Muscle layer of duodenum (tissue), 2 donors: Measurements from ENCODE around the gene DAPK2.
A peak's percentile ranks its signal among the peaks of the same experiment; 100 is the strongest.

Source experiments
- H3K27ac ChIP-seq: one replicate; pipeline ENCODE4 v1.7.0; 2013; ENCODE audit warnings: mild to moderate bottlenecking, low read length
- H3K27me3 ChIP-seq: one replicate; pipeline ENCODE4 v1.7.0; 2013; ENCODE audit warnings: low read depth, mild to moderate bottlenecking, control low read depth, low read length
- H3K36me3 ChIP-seq, 2 donors: one replicate each; pipeline ENCODE4 v1.7.0; 2013; ENCODE audit warnings: low read length in 2 of 2, control low read depth in 1 of 2, mild to moderate bottlenecking in 1 of 2; ENCODE audit not compliant: insufficient read depth in 2 of 2, control insufficient read depth in 1 of 2
- H3K4me1 ChIP-seq, 2 donors: one replicate each; pipeline ENCODE4 v1.7.0; 2013; ENCODE audit warnings: low read length in 2 of 2, mild to moderate bottlenecking in 2 of 2, control low read depth in 1 of 2, moderate library complexity in 1 of 2; ENCODE audit not compliant: insufficient read depth in 2 of 2, control insufficient read depth in 1 of 2
- H3K4me3 ChIP-seq, 2 donors: one replicate each; pipeline ENCODE4 v1.7.0; 2013; ENCODE audit warnings: low read length in 2 of 2, low read depth in 1 of 2, mild to moderate bottlenecking in 1 of 2
- H3K9me3 ChIP-seq, 2 donors: one replicate each; pipeline ENCODE4 v1.7.0; 2013; ENCODE audit warnings: low read length in 2 of 2, control low read depth in 1 of 2, mild to moderate bottlenecking in 1 of 2; ENCODE audit not compliant: control insufficient read depth in 1 of 2
- donor health status: healthy.

The DAPK2 gene

DNA sequence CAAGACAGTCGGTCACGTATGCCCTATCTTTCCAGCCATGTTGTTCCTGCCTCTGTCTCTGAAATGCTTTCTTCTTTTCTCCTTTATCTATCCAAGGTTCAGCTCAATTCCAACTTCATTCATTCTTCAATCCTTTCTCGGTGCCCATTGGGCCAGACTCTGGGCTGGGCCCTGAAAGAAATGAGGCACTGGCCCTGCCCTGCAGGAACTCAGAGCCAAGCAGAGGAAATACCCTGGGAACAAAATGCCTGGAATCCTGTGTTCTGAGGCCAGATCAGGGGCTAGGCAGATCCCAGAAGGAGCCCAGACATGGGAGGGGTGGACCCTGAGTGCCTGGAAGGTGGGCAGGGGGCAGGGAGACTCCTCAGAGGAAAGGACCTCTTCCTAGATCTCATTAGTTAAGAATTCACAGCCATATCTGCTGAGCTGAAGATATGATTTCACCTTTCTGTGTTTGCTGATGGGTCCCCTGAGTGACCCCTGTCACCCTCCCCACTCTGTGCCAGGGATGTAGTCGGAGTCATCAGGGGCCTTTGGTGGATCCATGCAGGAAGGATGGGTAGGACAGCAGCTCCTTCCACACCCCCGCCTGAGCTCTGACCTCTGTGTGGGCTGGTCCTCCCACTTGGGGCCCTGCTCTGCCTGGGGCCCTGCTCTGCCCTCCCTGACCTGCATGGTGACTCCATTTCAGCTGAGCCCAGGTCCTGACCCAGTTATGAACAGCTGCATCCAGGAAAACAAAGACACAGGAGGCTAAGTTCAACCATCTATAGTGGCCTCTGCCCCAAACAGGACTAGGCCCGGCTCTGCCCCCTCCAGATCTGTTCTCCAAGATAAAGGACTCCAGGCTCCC, 5.3 kb upstream of the DAPK2 start:
- no peak overlapping the region for H3K27ac ChIP-seq
- H3K4me1 ChIP-seq: peaks cover 0 to 14% of the 10 kb centered on the region in 2 donors
- H3K9me3 ChIP-seq: no peaks in the 10 kb centered on the region
- no peaks in the 10 kb centered on the region for H3K36me3 ChIP-seq
- no peak overlapping the region for H3K4me3 ChIP-seq
- H3K27me3 ChIP-seq: peaks cover 4% of the 10 kb centered on the region

DNA sequence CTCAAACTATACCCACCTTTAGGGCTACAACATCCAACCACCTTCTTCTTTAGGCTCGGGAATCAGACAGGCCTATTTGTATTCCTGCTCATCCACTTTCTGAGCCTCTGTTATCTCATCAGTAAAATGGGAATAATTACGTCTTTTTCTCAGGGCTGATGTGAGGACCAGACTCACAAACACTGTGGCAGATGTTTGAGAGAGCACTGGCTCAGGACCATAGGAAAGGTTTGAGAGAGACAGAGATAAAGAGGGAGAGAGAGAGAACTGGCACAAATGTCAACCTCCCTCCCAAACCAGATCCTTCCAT, 4.8 kb upstream of the DAPK2 start:
- Histone ChIP-seq H3K9me3 (no peaks in the 10 kb centered on the region), H3K27ac (no peak overlapping the region), H3K4me3 (no peak overlapping the region)

DNA sequence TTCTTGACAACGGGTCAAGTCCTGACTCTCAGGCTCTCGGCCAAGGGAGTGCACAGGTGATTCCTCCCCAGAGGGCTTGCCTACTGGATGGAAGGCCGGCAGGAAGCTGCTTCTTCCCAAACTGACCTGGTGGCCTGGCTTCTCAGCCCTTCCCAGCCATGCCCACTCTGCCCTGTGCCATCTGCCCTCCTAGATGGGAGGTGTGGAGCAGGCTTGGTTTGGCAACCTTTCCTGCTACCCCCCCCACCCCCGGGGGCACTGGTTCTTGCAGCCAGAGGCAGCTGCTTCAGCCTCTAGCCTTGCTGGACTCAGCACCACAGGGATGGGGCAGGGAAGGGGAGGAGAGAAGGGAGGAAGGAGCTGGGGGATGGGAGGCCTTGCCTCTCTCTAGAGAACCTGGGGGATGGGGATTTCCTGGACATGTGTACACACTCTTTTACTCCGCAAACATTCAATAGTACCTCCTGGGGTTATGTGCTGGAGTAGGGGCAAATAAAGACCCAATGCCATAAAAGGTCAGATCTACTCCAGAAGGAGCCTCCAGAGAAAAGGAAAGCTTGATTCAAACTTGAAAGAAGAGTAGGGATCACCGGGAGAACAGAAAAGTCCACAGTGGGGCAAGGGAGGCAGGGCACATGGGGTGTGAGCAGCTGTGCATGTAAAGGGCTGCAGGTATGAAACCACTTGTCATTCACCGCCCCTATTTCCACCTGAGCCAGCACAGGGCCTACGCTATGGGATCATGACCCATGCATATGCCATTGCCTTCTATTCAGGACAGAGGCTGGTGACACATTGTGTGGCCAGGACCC, 4.2 kb upstream of the DAPK2 start:
- Histone ChIP-seq H3K36me3 (no peaks in the 10 kb centered on the region), H3K9me3 (no peaks in the 10 kb centered on the region), H3K4me3 (no peak overlapping the region), H3K4me1 (peaks cover 0 to 18% of the 10 kb centered on the region in 2 donors), H3K27ac (no peak overlapping the region), H3K27me3 (peaks cover 4% of the 10 kb centered on the region)

More for the DNA sequence above, 4.8 kb upstream of the DAPK2 start:
- Histone ChIP-seq H3K36me3 (no peaks in the 10 kb centered on the region), H3K27me3 (peaks cover 4% of the 10 kb centered on the region), H3K4me1 (peaks cover 0 to 15% of the 10 kb centered on the region in 2 donors)

DNA sequence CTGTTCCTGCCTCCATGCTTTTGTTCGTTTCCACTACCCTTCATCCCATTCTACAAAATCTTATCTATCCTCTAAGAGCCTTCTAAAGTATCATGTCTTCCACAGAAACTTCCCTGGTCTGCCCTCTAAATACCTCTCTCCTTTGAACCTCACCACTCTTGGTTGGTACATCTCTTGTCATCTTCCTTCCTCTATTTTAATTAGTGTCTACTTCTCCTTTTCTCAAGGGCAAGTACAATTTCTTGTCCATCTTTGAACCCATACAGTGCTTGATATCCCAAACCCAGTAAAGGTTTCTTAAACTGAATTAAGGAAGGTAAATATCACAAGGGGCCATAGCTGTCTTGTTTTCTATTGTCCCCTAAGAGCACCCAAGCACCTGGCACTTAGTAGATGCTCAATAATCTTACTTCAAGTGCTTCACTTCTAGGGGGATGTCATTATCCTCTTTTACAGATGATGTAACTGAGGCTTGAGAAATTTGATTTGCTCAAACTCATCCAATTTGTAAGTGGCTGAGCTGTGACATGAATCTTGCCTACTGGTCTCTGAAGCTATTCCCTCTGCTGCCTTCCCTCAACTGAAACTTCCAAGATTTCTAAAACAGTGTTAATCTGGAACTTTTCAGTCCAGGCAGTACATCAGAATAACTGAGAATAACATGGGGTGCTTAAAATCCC, 2.6 kb upstream of the DAPK2 start:
- peaks cover 0 to 22% of the 10 kb centered on the region in 2 donors for H3K4me1 ChIP-seq
- H3K4me3 ChIP-seq: no peak overlapping the region
- no peaks in the 10 kb centered on the region for H3K9me3 ChIP-seq
- H3K27me3 ChIP-seq: peaks cover 4% of the 10 kb centered on the region
- no peak overlapping the region for H3K27ac ChIP-seq
- H3K36me3 ChIP-seq: no peaks in the 10 kb centered on the region

GRCh38 chr15:64045774-64046420, 388 bp downstream of the DAPK2 start:
- Histone ChIP-seq H3K27ac (no peak overlapping the region), H3K4me1 (peaks cover 0 to 22% of the 10 kb centered on the region in 2 donors), H3K4me3 (peak overlapping the region; percentile 56 to 69), H3K9me3 (no peaks in the 10 kb centered on the region), H3K36me3 (no peaks in the 10 kb centered on the region), H3K27me3 (no peaks in the 10 kb centered on the region)

- H3K36me3 ChIP-seq: no peaks in the 10 kb centered on the region
- H3K27me3 ChIP-seq: no peaks in the 10 kb centered on the region
- peaks cover 0 to 21% of the 10 kb centered on the region in 2 donors for H3K4me1 ChIP-seq
- H3K27ac ChIP-seq: no peak overlapping the region
- H3K9me3 ChIP-seq: no peaks in the 10 kb centered on the region
- peak overlapping the region; percentile 56 to 69 for H3K4me3 ChIP-seq
Measured at GRCh38 chr15:64045101-64045435, 1.2 kb downstream of the DAPK2 start.

- Histone ChIP-seq H3K27me3 (no peaks in the 10 kb centered on the region), H3K4me1 (peaks cover 0 to 15% of the 10 kb centered on the region in 2 donors), H3K4me3 (peak overlapping the region; percentile 56 to 69), H3K9me3 (no peaks in the 10 kb centered on the region), H3K36me3 (no peaks in the 10 kb centered on the region), H3K27ac (no peak overlapping the region)
Measured at GRCh38 chr15:64044300-64045100, 1.8 kb downstream of the DAPK2 start.

GRCh38 chr15:64038878-64039610, 7.2 kb downstream of the DAPK2 start:
- H3K4me1 ChIP-seq: no peaks in the 10 kb centered on the region
- no peaks in the 10 kb centered on the region for H3K27me3 ChIP-seq
- H3K36me3 ChIP-seq: no peaks in the 10 kb centered on the region
- H3K4me3 ChIP-seq: no peak overlapping the region
- H3K27ac ChIP-seq: no peak overlapping the region
- no peaks in the 10 kb centered on the region for H3K9me3 ChIP-seq

DNA sequence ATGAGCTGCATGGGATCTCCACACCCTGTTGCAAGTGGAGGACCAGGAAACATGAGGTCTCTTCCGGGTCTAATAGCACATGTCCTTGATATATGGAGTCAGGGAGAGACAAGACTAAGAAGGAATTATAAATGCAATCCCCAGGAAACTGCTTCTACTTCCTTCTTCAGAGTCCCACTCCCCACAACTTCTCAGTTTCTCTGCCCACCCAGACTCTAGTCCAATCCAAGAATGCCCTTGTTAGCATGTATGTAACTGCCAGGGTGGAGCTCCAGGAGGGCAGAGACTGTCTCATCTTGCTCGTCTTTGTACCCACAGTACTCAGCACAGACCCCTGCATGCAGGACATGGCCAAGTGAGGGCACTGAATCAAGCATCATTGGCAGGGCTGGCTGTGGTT, 8.3 kb downstream of the DAPK2 start:
- H3K27ac ChIP-seq: no peak overlapping the region
- H3K36me3 ChIP-seq: no peaks in the 10 kb centered on the region
- no peak overlapping the region for H3K4me3 ChIP-seq
- H3K4me1 ChIP-seq: no peaks in the 10 kb centered on the region
- no peaks in the 10 kb centered on the region for H3K9me3 ChIP-seq
- H3K27me3 ChIP-seq: no peaks in the 10 kb centered on the region

DNA sequence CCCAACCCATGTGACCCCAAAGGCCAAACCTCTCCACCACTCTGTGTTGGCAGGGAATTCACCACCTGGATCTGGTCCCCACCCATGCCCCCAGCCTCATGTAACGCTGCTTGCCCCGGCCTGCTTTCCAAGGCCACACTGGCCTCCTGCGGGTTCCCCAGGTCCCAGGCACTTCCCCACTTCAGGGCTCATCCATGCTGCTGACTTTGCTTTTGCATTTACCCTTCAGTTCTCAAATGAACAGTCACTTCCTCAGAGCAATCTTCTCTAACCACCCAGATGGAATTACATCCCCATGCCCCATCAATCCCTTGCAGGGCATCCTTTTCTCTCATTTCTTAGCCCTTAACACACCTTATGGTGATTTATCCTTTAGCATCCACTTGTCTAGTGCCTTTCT, 9.2 kb downstream of the DAPK2 start:
- H3K36me3 ChIP-seq: no peaks in the 10 kb centered on the region
- no peak overlapping the region for H3K27ac ChIP-seq
- H3K4me3 ChIP-seq: no peak overlapping the region
- no peaks in the 10 kb centered on the region for H3K9me3 ChIP-seq
- H3K27me3 ChIP-seq: no peaks in the 10 kb centered on the region
- no peaks in the 10 kb centered on the region for H3K4me1 ChIP-seq
